SH-SY5Y (cell line): ENCODE data around the gene IAPP.

Experiments used
- GATA2 ChIP-seq: IDR thresholded peaks from 2 replicates; pipeline ENCODE4 v1.6.1; 2011; ENCODE audit warnings: mild to moderate bottlenecking, low read depth, low read length
- GATA3 ChIP-seq: IDR thresholded peaks from 2 replicates; pipeline ENCODE4 v1.6.1; 2011; ENCODE audit warnings: low read depth, mild to moderate bottlenecking, low read length, moderate library complexity

GRCh38 chr12:21350975-21351374 is 21.7 kb upstream of the IAPP start:
- TF ChIP-seq GATA2 (no peak), GATA3 (no peak)
